HG02884 (cell line): ENCODE results near the gene C16orf74.
A peak's percentile ranks its signal among the peaks of the same experiment; 100 is the strongest.

Experiments used
- ATAC-seq: cut with Tn5 transposase; IDR thresholded peaks from one replicate; pipeline ENCODE4 v1.9.1; 2021; ENCODE audit warnings: mild to moderate bottlenecking, moderate library complexity; ENCODE audit not compliant: unreplicated experiment

The C16orf74 gene

DNA sequence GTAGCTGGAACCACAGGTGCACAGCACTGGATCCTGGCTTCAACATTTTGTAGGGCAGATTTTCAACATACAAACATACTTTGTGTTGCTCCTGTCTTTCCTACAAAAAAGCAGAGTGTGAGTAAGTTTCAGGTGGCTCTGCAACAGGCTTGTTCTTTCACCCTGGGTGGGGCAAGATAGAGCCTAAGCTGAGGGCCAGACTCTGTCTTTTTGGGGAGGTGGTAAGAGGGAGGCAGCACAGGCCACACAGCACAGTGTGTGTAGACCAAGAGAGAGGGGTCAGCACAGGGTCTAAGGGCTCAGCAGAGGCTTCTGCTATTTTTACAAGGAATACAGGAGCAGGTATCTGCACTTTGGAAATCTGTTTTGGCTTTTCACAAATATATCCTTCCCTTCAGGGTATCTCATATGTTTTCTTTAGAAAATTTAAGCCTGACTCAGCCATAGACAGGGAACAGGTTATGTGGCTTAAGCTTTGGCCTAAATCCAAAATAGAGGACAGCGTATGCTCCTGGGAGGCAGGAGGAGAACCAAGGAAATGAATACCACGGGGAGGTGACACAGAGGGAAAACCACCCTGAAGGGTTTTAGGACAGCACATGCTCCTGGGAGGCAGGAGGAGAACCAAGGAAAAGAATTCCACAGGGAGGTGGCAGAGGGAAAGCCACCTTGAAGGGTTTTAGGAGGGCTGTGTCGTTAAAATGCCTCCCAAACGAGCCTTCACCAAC is 26.9 kb upstream of the C16orf74 start:
- no peak for ATAC-seq

DNA sequence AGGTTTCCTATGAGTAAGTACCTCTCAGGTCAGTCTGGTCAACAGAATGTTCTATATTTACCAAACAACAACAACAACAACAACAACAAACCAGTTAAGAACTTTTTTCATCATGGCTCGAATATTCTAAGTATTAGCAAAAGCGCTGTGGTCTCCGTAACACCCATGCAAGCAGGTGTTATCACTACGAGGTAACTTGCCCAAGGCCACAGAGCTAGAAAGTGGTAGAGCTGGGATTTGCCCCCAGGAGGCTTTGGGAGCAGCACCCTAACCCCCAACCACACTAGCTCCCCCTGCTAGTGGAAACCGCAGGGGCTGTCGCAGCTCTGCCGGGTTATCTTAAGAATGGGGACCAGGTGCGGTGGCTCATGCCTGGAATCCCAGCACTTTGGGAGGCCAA is 23.9 kb upstream of the C16orf74 start:
- ATAC-seq = no peak

DNA sequence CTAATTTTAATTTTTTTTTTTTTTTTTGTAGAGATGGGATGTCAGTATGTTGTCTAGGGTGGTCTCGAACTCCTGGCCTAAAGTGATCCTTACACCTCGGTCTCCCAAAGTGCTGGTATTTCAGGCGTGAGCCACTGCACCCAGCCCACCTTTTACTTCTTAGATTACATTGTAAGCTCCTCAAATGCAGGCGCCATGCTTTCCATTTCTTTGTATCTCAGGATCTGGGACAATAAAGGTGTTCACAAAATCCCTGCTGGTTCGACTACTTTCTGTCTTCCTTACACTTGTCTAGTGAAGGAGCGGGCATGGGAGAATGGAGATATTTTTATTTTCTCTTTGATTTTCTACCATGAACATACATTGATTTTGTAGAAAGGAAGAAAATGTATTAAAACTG is 23.2 kb upstream of the C16orf74 start:
- no peak for ATAC-seq

DNA sequence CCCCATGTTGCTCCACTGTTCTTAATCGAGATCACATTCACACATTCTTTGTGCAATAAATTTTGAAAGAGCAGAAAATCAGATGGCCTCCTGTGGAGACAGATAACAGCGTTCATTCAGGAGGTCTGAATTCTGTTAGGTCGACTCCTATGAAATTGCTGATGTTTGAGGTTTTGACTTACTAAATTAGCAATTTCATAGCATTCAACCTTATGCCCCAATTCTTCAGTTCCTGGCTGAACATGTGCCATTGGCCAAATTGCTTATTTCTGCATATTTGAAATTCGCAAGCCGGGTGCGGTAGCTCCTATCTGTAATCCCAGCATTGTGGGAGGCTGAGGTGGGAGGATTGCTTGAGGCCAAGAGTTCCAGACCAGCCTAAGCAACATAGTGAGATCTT is 22.1 kb upstream of the C16orf74 start:
- ATAC-seq = no peak

DNA sequence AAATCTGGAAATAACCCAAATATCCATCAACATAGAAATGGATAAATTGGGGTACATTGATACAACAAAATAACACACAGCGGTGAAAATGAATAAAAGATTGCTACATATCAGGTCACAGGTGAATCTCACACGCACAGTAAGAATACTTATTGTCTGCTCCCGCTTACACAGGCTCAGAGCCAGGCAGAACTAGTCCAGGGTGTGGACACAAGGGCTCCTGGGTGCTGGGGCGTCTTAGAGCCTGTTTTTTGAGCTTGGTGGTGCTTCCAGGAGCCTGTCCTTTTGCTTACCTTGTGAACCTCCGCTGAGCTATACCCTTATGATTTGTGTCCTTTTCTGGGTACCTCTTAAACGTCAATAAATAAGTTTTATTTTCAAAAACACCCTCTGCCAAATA is 19.8 kb upstream of the C16orf74 start:
- ATAC-seq = no peak

DNA sequence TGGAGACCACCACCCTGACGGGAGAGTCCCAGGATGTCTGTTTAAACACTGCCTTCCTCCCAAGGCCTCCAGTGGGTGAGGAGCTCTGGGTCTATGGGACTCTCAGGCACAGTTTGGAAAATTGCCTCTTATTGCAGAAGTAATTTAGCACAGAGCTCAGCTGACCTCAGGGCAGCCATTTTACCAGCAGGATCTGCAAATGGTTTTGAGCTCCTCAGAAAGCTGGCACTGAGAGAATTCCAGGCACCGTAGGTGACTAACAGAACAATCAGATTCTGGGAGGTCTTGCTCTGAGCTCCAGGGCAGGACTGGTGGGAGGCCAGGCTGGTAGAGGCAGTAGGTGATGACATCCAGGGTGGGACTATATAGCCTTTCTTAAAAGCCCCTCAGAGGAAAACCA is 17.3 kb upstream of the C16orf74 start:
- no peak for ATAC-seq

DNA sequence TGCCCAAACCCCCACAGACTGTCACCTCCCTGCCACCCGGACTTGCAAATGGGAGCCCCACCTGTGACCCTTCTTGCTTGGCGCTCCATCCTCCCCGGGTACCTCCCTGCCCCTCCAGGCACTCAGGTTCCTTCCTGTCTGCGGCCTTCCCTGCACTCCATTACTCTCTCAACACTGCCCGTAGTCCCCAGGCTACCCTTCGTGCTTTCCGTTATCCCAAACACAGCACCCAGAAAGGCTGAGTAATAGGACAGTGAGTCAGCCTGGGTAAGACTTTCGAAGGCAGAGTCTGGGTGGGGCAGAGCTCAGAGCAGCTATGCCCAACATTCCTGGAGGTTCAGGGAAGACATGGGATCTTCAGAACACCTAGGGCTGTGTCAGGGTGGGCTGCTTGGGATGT is 16.6 kb upstream of the C16orf74 start:
- ATAC-seq = no peak

DNA sequence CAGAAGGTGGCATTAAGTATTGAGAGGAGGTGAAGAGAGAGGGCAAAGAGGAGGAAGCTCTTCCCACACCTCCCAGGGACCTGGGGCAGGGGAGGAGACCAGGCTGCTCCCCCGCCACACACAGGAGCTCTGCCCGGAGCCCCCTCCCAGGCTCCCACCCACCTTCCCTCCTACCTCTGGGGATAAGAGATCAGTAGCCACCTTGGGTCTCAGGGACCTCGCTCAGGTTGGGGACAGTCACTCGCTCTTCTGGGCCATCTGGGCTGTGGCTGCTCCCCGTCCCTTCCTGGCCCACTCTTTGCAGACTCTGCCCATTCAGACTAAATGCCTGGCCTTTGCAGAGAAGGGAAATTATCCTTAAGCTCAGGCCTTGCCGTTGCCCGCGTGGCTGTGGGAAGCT is 14.9 kb upstream of the C16orf74 start:
- no peak for ATAC-seq

DNA sequence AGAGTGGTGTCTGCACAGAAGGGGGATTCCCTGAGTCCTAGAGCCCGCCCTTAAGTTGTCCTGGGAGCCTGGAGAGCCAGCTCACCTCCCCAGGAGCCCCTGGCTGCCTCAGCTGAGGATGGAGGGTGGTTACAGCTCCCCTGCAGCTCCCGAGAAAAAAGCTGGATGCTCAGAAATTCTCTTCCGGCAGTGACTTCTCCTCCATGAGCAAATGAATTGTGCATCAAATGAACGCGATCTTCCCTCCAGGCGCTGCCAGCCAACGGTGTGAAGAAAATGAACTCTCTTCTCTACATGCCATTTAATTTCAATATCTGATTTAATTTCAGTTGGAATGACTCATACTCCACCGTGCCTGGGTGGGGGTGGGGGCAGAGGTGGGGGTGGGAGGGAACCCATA is 14.3 kb upstream of the C16orf74 start:
- no peak for ATAC-seq

DNA sequence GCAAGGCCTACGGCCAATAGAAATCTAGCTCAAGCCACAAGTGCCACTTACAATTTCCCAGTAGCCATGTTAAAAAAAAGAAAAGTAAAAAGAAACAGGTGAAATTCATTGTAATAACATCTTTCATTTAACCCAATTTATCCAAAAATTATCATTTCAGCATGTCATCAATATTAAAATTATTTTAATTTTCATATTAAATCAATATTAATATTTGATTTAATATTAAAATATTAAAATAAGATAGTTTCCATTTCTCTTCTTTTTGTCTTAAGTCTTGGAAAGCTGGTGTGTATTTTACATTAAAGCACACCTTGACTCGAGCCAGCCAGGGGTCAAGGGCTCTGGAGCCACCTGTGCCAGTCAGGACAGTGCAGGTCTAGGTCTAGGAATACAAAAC is 12.7 kb upstream of the C16orf74 start:
- ATAC-seq = no peak

DNA sequence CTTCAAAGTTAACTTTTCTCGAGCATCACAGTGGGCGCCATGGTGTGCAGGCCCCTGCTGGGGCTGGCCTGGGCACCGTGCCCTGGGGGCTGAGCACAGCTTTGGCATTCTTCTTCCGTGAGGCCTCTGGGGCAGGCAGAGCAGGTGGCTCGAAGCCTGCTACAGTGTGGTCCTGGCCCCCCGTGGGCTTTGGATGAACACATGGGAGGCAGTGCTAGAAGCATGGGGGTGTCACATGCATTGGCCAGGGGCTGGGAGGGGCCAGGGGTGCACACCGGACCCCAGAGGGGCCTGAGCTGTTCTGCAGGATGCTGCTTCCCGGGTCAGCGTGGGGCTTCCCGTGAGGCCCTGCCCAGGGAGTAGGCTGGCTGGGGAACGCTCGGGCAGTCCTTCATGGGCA is 12.1 kb upstream of the C16orf74 start:
- no peak for ATAC-seq

DNA sequence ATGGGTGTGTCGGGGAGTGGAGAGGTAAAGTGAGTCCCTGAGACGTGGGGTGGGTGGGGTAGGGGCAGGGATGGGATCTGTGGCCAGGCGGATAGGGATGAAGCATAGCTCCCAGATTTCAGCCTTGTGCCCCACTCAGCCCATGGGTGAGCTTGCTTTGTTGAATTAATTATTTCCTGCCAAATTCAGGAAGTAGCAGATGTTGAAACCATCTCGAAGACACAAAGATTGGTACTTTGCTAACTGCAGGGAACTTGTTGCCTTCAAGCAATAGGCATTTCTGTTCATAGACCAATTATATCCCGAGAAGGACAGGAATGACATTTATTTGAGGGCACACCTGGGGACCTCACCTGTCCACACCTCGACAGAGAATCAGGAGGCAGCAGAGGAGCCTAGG is 11.0 kb upstream of the C16orf74 start:
- no peak for ATAC-seq

DNA sequence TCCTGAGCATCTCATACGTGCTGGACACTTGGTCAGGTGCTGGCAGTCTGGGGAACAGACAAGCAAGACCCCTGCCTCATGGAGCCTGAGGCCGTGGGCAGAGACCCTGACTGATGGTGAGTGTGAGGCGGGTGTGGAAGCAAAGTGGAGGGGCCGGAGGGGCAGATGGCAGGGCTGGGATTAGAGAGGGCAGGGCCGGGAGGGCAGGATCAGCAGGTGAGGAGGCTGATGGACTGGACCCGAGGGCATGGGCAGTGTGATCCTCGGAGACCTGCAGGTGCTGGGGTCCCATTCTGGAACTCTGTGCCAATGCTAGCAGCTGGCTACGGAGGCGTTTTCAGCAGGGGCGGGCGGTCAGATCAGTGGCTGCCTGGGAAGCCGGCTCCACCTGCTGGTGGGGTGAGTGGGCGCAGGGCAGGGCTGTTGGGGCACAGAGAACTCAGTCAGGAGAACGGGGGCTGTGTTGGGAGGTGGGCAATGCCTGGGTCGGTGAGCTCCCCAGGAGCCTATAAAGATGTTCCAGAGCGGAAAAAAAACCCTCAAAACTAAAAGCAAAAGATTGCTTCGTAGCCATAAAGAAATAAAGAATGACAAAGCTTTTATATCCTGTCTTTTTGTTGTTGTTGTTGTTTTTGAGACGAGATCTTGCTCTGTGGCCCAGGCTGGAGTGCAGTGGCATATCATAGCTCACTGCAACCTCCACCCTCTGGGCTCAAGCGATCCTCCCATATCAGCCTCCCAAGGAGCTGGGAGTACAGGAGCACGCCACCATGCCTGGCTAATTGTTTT is 8.9 kb upstream of the C16orf74 start:
- ATAC-seq = no peak

DNA sequence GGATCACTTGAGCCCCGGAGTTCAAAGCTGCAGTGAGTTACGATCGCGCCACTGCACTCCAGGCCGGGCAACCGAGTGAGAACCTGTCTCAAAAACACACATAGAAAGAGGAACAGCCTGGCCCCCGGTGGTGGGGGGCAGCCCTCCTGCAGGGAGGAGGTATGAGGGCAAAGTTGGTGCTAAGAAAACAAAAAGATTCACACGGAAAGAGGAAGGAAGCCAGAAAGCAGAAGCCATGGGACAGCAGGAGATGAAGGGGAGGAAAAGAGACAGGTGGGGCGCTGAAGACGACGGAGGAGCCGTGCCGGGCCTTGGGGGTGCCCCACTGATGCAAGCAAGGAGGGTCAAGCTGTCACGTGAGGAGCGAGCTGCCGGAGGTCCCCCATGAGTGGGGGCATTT is 8.2 kb upstream of the C16orf74 start:
- ATAC-seq = no peak

DNA sequence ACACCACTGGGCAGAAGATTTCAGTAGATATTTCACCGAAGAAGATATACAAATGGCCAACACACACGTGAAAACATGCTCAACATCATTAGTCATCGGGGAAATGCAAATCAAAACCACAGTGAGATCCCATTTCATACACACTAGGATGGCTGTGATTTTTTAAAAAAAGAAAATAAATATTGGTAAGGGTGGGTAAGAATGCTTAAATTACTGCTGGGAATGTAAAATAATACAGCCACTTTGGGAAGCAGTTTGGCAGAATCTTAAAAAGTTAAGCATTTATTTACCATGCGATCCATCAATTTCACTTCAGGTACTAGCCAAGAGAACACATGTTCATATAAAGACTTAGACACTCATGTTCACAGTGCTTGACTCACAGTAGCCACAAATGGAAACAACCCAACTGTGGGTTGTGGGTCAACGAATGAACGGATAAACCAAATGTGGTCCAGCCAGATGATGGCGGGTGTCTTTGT is 6.5 kb upstream of the C16orf74 start:
- no peak for ATAC-seq

DNA sequence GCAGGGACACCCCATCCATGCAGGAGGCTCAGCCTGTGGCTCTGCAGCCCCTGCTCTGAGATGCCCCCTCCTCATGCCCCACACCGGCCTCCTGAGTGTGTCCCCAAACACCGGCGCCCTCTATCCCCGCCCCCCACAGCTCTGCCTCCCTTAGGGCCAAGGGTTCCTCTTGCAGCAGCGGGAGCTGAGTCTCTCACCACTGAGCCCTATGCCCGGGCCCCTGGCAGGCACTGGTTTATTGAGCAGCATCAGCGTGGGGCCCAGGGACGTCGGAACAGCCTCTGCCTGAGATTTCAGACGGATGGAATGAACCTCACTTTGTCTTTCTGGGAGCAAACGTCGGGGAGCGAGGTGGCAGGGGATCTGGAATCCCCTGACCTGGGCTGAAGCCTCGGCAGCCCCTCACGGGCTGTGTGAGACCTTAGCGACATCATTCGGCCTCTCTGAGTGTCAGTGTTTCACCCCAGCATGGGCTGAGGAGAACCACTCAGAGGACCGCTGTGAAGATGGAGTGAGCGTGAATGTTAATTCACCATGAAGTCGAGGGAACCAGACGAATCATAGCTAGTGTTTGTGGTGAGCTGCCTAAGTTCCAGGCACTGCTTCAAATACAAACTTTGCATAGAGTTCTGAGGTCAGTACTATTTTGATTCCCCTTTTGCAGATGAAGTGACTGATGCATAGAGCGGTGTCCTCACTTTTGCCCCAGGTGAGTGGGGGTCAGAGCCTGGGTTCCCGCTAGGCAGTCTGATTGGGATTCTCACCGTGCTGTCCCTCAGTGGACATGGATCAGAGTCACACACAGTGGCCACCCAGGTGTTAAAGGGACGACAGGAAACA is 5.3 kb upstream of the C16orf74 start:
- peak; percentile 63 for ATAC-seq

DNA sequence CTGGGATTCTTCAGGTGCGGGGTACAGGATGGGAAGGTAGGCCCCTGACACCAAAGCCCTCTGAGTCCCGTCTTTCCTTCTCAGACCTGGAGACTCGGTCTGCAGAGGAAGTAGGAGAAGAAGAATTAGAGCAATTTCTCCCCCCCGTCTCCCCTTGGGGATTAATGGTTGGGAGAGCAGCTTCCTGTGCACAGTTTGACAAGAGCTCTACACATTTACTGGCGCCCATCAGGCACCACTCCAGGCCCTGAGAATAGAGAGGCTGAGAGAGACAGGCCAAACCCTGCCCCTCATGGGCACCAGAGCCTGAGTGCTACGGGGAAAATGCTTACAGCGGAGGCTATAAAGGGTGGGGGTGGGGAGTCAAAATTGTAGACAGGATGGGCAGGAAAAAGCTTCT is 3.5 kb upstream of the C16orf74 start:
- ATAC-seq = no peak

DNA sequence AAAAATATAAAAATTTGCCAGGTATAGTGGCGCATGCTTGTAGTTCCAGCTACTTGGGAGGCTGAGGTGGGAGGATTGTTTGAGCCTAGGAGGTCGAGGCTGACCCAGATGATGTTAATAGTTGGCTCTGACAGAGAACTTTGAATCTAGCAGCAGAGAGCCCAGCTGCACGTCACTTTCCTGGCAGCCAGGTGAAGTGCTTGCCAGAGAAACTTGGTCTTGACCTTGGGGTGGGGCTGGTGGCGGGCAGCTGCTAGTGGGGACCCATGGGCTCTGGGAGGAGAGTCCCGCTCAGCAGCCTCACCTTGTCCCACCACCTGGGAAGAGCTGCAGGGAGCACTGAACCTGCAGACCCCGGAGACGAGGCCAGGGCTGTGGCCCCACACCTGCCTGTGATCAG is 3.1 kb upstream of the C16orf74 start:
- no peak for ATAC-seq

DNA sequence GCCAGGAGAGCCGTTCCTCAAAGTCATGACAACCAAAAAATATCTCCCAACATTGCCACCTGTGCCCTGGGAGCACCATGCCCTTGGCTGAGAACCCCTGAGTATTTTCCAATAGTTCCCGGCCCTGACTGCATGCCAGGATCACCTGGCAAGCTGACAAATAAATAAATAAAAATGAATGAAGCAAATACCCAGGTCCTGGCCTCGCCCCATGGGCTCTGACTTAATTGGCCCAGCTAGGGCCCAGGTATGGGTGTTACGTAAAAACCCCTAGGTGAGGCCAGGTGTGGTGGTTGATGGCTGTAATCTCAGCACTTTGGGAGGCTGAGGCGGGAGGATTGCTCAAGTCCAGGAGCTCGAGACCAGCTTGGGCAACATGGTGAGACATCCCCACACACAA is 2.7 kb upstream of the C16orf74 start:
- ATAC-seq = no peak

DNA sequence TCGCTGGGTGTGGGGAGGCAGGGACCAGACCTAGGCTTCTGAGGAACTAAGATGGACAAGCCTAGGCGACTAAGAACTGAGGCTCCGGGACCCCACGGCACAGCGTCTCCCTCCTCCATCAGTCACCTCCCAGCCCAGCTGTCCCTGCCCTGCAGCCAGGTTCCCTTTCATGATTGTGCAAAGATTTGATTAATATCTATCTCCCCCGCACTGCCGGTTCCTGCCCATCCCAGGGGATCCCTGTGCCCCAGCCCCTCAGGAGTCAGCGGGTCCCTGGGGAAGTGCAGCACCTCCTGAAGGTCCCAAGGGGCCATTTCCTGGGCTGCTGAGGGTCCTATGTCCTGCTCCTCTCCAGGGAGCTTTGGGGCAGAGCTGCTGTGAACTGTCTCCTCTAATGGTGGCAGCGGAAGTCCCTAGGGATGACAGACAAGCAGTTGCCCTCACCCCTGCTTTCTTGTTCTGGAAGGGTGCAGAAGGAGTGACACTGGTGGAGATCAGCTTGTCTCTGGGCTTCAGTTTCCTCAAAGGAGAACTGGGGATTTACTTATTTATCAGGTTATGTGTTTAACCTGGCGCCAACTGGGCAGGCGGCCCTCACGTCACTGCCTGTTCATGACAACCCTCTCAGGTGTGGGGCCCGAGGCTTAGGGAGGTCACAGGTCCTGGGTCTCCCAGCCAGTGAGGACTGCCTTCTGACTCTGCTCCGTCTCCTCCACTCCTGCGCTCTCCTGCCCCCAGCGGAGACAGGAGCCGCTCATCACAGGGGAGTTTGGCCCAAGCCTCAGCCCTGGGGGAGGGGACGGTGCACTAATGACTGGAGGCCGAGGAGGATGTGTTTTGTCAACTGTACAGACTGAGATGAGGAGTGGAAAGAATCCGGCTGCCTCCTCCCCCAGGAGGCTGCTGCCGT is 1.9 kb upstream of the C16orf74 start:
- ATAC-seq = no peak
